Activated naive CD8-positive, alpha-beta T cell (primary cell): ENCODE measurements around the gene AVPR2.
A peak's percentile ranks its signal among the peaks of the same experiment; 100 is the strongest.

Source experiments
- H3K27ac Mint-ChIP-seq: one replicate; pipeline ENCODE4 v1.8.0; 2021; ENCODE audit warnings: mixed read lengths
- H3K27me3 Mint-ChIP-seq: one replicate; pipeline ENCODE4 v1.8.0; 2021; ENCODE audit warnings: mixed read lengths
- H3K36me3 Mint-ChIP-seq: one replicate; pipeline ENCODE4 v1.8.0; 2021; ENCODE audit warnings: mixed read lengths
- H3K4me1 Mint-ChIP-seq: one replicate; pipeline ENCODE4 v1.8.0; 2021; ENCODE audit warnings: low read depth, mixed read lengths
- H3K4me3 Mint-ChIP-seq: one replicate; pipeline ENCODE4 v1.8.0; 2021; ENCODE audit warnings: mild to moderate bottlenecking, mixed read lengths
- H3K9me3 Mint-ChIP-seq: one replicate; pipeline ENCODE4 v1.8.0; 2021; ENCODE audit warnings: low read depth, mixed read lengths

AVPR2 gene

GRCh38 chrX:153909980-153910360 is 5.5 kb downstream of the AVPR2 start:
- Mint-ChIP-seq H3K9me3 (no peaks in the 10 kb centered on the region), H3K27me3 (no peaks in the 10 kb centered on the region), H3K4me3 (no peak overlapping the region)

GRCh38 chrX:153910446-153910845 is 6.0 kb downstream of the AVPR2 start:
- Mint-ChIP-seq H3K4me1 (peaks cover 15% of the 10 kb centered on the region), H3K9me3 (no peaks in the 10 kb centered on the region), H3K4me3 (no peak overlapping the region), H3K27me3 (no peaks in the 10 kb centered on the region), H3K27ac (no peak overlapping the region), H3K36me3 (no peaks in the 10 kb centered on the region)

More at GRCh38 chrX:153909980-153910360, 5.5 kb downstream of the AVPR2 start:
- Mint-ChIP-seq H3K4me1 (peaks cover 15% of the 10 kb centered on the region), H3K36me3 (no peaks in the 10 kb centered on the region), H3K27ac (no peak overlapping the region)

GRCh38 chrX:153911798-153912197 is 7.3 kb downstream of the AVPR2 start:
- no peaks in the 10 kb centered on the region for H3K9me3 Mint-ChIP-seq
- peak overlapping the region; percentile 68 for H3K27ac Mint-ChIP-seq
- H3K4me3 Mint-ChIP-seq, result no peak overlapping the region
- peaks cover 13% of the 10 kb centered on the region for H3K4me1 Mint-ChIP-seq
- no peaks in the 10 kb centered on the region for H3K27me3 Mint-ChIP-seq
- H3K36me3 Mint-ChIP-seq, result no peaks in the 10 kb centered on the region

DNA sequence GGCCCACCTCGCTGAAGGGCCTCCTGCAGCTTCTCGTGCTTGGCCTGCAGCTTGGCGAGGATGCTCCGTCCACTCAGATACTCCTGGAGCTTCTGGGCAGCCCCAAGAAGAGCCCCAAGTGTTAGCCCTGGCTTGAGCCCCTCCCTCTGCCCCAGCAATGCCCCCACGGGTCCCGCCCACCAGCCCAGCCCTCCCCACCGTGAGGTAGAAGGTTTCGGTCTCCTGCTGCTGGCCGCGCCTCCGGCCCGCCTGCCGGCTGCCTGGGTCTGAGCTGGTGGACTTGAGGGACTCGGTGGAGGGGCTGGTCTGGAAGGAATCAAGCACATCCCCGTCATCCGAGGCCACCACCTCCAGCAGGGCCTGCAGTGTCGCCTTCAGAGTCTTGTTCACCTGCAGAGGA is 8.7 kb downstream of the AVPR2 start:
- Mint-ChIP-seq H3K27ac (no peak overlapping the region), H3K4me3 (no peak overlapping the region), H3K4me1 (peaks cover 13% of the 10 kb centered on the region), H3K9me3 (no peaks in the 10 kb centered on the region), H3K27me3 (no peaks in the 10 kb centered on the region), H3K36me3 (no peaks in the 10 kb centered on the region)

GRCh38 chrX:153913701-153914100 is 9.2 kb downstream of the AVPR2 start:
- Mint-ChIP-seq H3K9me3 (no peaks in the 10 kb centered on the region), H3K27ac (no peak overlapping the region), H3K4me1 (peaks cover 13% of the 10 kb centered on the region), H3K27me3 (no peaks in the 10 kb centered on the region), H3K4me3 (no peak overlapping the region), H3K36me3 (no peaks in the 10 kb centered on the region)

- no peak overlapping the region for H3K27ac Mint-ChIP-seq
- no peaks in the 10 kb centered on the region for H3K36me3 Mint-ChIP-seq
- H3K4me1 Mint-ChIP-seq, result peaks cover 16% of the 10 kb centered on the region
- H3K4me3 Mint-ChIP-seq, result no peak overlapping the region
- no peaks in the 10 kb centered on the region for H3K9me3 Mint-ChIP-seq
- no peaks in the 10 kb centered on the region for H3K27me3 Mint-ChIP-seq
Measured at GRCh38 chrX:153917869-153918268, 13.4 kb downstream of the AVPR2 start.

DNA sequence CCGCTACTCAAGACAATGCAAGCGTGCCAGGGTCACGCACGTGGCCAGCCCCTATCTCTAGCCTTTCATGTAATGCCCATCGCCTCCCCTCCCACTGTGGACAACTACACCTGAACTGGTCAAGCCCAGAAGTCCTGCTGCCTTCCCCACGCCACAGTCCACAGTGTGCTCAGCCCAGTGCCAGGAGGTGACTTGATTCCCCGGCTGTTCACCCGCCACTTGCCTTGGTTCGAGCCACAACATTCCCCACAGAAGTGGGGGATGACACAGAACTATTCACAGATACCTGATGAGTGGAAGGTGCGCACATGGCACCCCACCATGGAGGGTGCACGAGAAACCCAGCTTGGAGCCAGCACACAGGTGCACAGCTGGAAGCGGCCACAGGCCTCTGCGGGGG is 14.8 kb downstream of the AVPR2 start:
- Mint-ChIP-seq H3K27me3 (no peaks in the 10 kb centered on the region), H3K4me1 (peaks cover 22% of the 10 kb centered on the region), H3K4me3 (no peak overlapping the region), H3K27ac (peak overlapping the region; percentile 41), H3K36me3 (no peaks in the 10 kb centered on the region), H3K9me3 (no peaks in the 10 kb centered on the region)

DNA sequence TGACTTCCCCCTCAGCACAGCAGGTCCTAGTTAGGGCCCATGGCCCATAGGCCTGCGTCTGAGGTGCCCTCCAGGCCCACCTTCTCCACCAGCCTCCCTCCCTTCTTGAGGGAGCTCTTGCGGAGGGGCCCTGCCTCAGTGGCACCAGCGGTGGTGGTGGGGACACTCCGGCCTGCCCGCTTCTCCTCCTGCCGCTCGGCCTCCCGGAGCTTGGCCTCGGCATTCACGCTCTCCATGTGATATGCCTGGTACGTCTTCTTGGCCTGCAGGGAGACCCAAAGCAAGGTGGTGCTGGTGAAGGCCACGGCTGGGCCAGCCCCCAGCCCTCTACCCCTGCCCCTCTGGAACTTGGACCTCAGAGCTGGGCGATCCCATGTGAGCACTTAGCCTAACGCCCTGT is 16.1 kb downstream of the AVPR2 start:
- no peak overlapping the region for H3K4me3 Mint-ChIP-seq
- no peaks in the 10 kb centered on the region for H3K36me3 Mint-ChIP-seq

DNA sequence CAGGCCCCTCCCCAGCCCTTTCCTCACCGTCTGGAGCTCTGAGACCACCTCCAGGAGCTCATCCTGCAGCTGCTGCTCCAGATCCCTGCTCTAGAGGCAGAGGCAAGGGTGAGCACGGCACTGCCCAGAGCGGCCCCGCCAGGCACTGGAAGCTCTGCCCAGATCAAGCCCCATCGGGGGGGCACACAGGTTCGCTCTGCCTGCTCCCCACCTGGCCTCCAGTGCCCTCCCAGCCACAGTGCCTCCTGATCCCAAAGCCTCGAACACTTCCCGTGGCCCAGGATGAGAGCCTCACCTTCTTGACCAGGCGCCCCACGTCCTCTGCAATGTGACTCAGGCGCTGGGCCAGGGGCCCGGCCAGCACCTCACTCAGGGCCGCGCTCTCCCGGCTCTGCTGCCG is 16.6 kb downstream of the AVPR2 start:
- no peak overlapping the region for H3K4me3 Mint-ChIP-seq
- no peaks in the 10 kb centered on the region for H3K9me3 Mint-ChIP-seq
- no peaks in the 10 kb centered on the region for H3K27me3 Mint-ChIP-seq
- H3K36me3 Mint-ChIP-seq, result no peaks in the 10 kb centered on the region
- H3K4me1 Mint-ChIP-seq, result peaks cover 22% of the 10 kb centered on the region
- peak overlapping the region; percentile 10 for H3K27ac Mint-ChIP-seq

More for the DNA sequence above, 16.1 kb downstream of the AVPR2 start:
- peaks cover 23% of the 10 kb centered on the region for H3K4me1 Mint-ChIP-seq
- H3K9me3 Mint-ChIP-seq, result no peaks in the 10 kb centered on the region
- no peak overlapping the region for H3K27ac Mint-ChIP-seq
- H3K27me3 Mint-ChIP-seq, result no peaks in the 10 kb centered on the region

GRCh38 chrX:153921511-153922446 is 17.3 kb downstream of the AVPR2 start:
- no peaks in the 10 kb centered on the region for H3K27me3 Mint-ChIP-seq
- H3K4me3 Mint-ChIP-seq, result peak overlapping the region; percentile 95
- H3K4me1 Mint-ChIP-seq, result peaks cover 21% of the 10 kb centered on the region
- peak overlapping the region; percentile 50 for H3K27ac Mint-ChIP-seq
- no peaks in the 10 kb centered on the region for H3K9me3 Mint-ChIP-seq
- H3K36me3 Mint-ChIP-seq, result no peaks in the 10 kb centered on the region

DNA sequence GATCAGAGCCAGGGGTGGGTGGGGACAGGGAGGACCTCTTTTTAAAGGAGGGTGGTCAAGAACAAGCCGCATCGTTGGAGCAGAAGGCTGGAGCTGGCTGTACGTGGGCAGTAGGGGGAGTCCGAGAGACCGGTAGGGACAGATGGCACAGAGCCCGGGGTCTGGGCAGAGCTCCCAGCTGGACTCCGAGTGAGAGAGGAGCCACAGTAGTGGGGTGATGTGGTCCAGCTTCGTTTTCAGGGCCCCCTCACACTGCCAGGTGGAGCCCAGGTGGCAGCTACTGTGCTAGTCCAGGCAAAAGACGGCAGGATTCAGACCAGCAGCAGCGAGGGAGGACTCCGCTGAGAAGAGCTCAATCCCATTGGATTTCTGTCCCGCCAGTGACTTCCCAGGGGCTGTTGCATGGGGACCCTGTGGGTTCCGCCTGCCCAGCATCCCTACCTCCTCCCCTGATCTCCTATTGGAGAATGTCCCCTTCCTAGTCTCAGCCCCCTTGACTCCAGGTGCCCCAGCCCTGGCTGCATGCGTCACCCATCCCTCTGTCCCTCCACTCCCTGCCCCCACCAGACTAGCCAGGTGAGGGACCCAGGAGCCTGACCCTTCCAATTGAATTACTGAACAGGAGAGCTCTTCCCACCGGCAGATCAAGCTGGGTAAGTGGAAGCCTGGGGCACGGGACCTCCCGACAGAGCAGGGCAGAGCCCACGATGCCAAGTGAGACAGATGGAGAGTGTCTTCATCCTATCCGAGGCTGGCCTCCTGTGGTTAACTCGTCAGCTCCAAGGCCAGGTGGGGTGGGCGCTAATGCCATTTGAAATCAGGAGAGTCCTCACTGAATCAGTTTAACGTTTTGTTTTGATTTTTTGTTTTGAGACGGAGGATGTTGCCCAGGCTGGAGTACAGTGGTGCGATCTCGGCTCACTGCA is 18.7 kb downstream of the AVPR2 start:
- Mint-ChIP-seq H3K9me3 (no peaks in the 10 kb centered on the region), H3K27me3 (no peaks in the 10 kb centered on the region), H3K4me1 (peaks cover 23% of the 10 kb centered on the region), H3K36me3 (no peaks in the 10 kb centered on the region), H3K4me3 (peak overlapping the region; percentile 95), H3K27ac (peak overlapping the region; percentile 86)

DNA sequence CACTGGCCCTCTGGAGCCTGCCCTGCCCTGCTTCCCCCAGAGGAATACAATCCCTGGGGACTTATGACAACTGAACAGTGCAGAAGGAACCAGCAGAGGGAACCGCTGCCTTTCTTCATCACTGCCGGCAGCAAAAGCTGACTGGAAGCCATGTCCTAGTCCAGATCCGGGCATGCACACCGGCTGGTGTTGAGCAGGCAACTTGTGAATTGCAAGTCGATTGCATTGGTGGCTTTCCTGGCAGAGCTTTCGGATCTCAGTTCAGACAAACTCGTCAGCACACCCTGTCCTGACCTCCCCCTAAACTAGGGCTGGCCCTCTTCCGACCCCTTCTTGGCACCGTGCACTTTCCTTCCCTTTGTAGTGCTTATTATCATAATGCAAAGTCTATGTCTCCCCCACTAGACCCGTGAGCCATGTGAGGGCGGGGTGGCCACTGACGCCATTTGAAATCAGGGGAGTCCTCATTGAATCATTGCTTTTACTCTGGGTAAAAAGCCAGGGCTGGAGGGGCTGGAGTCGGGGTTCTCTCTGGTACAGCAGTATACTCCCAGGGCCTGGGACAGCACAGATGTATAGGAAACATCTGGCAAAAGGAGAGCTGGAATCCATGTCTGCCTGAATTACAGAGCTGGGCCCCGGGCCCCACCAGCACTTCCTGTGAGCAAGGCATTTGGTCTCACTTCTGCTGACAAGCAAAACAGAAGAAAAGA is 19.8 kb downstream of the AVPR2 start:
- H3K9me3 Mint-ChIP-seq, result no peaks in the 10 kb centered on the region
- peaks cover 27% of the 10 kb centered on the region for H3K4me1 Mint-ChIP-seq
- H3K36me3 Mint-ChIP-seq, result peaks cover 2% of the 10 kb centered on the region
- peak overlapping the region; percentile 95 for H3K4me3 Mint-ChIP-seq
- peak overlapping the region; percentile 93 for H3K27ac Mint-ChIP-seq
- H3K27me3 Mint-ChIP-seq, result no peaks in the 10 kb centered on the region

- no peaks in the 10 kb centered on the region for H3K9me3 Mint-ChIP-seq
- H3K4me3 Mint-ChIP-seq, result peak overlapping the region; percentile 95
- H3K36me3 Mint-ChIP-seq, result peaks cover 2% of the 10 kb centered on the region
- H3K27me3 Mint-ChIP-seq, result no peaks in the 10 kb centered on the region
- peaks cover 23% of the 10 kb centered on the region for H3K4me1 Mint-ChIP-seq
- H3K27ac Mint-ChIP-seq, result peak overlapping the region; percentile 93
Measured at GRCh38 chrX:153925387-153925738, 20.9 kb downstream of the AVPR2 start.

DNA sequence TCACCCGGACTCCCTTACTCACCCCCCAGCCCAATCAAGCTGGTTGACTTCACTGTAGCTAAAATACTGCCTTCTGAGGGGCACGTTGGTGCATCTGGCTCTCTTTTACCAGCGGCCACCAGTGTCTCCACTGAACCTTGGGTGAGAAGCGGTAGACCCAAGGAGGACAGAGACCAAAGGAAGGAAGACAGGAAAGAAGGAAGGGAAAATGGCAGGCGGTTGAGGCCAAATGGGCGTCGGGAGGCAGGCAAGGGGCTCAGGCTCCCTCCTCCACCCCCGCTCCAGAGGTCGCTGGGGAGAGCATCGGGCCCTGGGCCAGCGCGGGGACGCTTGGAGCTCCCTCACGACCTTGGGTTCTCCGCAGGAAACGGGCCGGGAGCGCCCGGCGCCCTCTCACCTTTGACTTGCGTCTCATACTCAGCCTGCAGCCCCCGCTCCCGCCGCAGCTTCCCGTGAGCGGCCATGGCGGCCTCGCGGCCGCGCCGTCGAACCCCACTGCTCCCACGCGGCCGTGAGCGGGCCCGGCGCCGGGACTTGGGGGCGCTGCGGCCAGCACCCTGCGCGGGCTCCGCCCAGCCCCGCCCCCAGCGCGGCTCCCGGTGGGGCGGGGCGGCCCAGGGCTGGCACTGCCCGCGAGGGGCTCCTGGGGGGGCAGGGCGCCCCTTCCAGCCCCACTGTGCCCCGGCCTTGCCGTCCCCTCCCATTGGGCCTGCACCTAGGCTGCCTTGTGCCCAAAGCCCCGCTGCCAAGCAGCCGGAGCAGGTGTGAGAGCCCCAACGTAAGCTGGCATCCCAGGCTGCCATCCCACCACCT is 21.5 kb downstream of the AVPR2 start, which contains the start of gene ARHGAP4:
ARHGAP4 (minus strand) TSS at position 526 of the 813 bp plus-strand sequence; CDS start at position 464, 62 bp downstream.
- H3K9me3 Mint-ChIP-seq, result no peaks in the 10 kb centered on the region

More for the DNA sequence above, 21.5 kb downstream of the AVPR2 start, which contains the start of gene ARHGAP4:
- H3K4me1 Mint-ChIP-seq, result peaks cover 24% of the 10 kb centered on the region
- peak within 1 kb of the TSS; percentile 95 for H3K4me3 Mint-ChIP-seq
- H3K27me3 Mint-ChIP-seq, result no peaks in the 10 kb centered on the region
- peak within 1 kb of the TSS; percentile 93 for H3K27ac Mint-ChIP-seq
- H3K36me3 Mint-ChIP-seq, result peaks cover 2% of the 10 kb centered on the region
